A549 (cell line): ENCODE measurements around the gene RAE1. TPM values are rescaled to one million over a fixed set of nuclear protein-coding genes. Genes with fewer than 3 reads are reported as not detected.

Experiments
- ATAC-seq, 2 experiments: fragments of 200-7000 bp in 1 of 2; fragments of >200 bp in 1 of 2; cut with Nextera tagmentation in 1 of 2; cut with Tn5 transposase in 1 of 2; 3 replicates each; pipeline versions ENCODE4 v1.8.0 to v1.9.1; 2018 to 2020; ENCODE audit warnings: mild to moderate bottlenecking in 1 of 2, moderate library complexity in 1 of 2
- CTCF ChIA-PET: fragments of 300-600 bp; sonication (Branson Sonifier 250); formaldehyde crosslinking; extraction: SDS; loops from one replicate; lab custom pipeline; 2021; ENCODE audit warnings: antibody characterized with exemption, inconsistent platforms; lab: Yijun Ruan, JAX
- POLR2A ChIA-PET: fragments of 350-600 bp; formaldehyde crosslinking; extraction: SDS; loops from one replicate; lab custom pipeline; 2021; ENCODE audit warnings: antibody characterized with exemption, inconsistent platforms; lab: Yijun Ruan, JAX
- DNase-seq, 2 experiments: peaks; one replicate each; pipeline versions ENCODE4 v3.0.0 to v3.0.0-alpha.2; 2011 to 2016; ENCODE audit warnings: low read depth in 1 of 2, low spot score in 1 of 2
- FAIRE-seq: peaks from 2 replicates; lab custom pipeline; 2011; peaks lifted over from hg19 to GRCh38; lab: Jason Lieb, UNC
- H3K27ac ChIP-seq, 2 experiments: fragments of >200 bp; sonication (Bioruptor Twin); formaldehyde crosslinking; 3 replicates each; pipeline ENCODE4 v1.5.1; 2016 to 2017
- H3K4me1 ChIP-seq: fragments of >200 bp; sonication (Bioruptor Twin); formaldehyde crosslinking; 3 replicates; pipeline ENCODE4 v1.6.1; 2016
- H3K4me2 ChIP-seq: fragments of >200 bp; sonication (Bioruptor Twin); formaldehyde crosslinking; 3 replicates; pipeline ENCODE4 v1.6.1; 2016
- H3K4me3 ChIP-seq: fragments of >200 bp; sonication (Bioruptor Twin); formaldehyde crosslinking; 3 replicates; pipeline ENCODE4 v1.5.1; 2016
- H3K9me3 ChIP-seq: fragments of >200 bp; sonication (Bioruptor Twin); formaldehyde crosslinking; 3 replicates; pipeline ENCODE4 v1.6.1; 2016
- CBX8 ChIP-seq: fragments of 200-600 bp; sonication (generic); IDR thresholded peaks from 2 replicates; pipeline ENCODE4 v1.6.1; 2016
- CHD2 ChIP-seq: fragments of 150-350 bp; IDR thresholded peaks from 2 replicates; pipeline ENCODE4 v1.6.1; 2014; ENCODE audit warnings: low read length; ENCODE audit not compliant: partially characterized antibody
- FOSB ChIP-seq: fragments of 250-450 bp; sonication (Bioruptor Pico); IDR thresholded peaks from 2 replicates; pipeline ENCODE4 v1.5.0; 2020; ENCODE audit warnings: mild to moderate bottlenecking, moderate library complexity
- GATA3 ChIP-seq: IDR thresholded peaks from 2 replicates; pipeline ENCODE4 v1.6.1; 2012; ENCODE audit warnings: borderline replicate concordance
- JUN ChIP-seq, 2 experiments: fragments of >200 bp; sonication (Bioruptor Twin); formaldehyde crosslinking; IDR thresholded peaks; 2 replicates in 1 of 2; 3 replicates in 1 of 2; pipeline ENCODE4 v1.6.1; 2016 to 2017
- KDM5A ChIP-seq: fragments of 200-600 bp; sonication (generic); IDR thresholded peaks from 2 replicates; pipeline ENCODE4 v1.6.1; 2016; ENCODE audit warnings: antibody characterized with exemption, mild to moderate bottlenecking
- MAFK ChIP-seq: fragments of 450-650 bp; IDR thresholded peaks from 2 replicates; pipeline ENCODE4 v1.6.1; 2014; ENCODE audit not compliant: partially characterized antibody
- MAZ ChIP-seq: fragments of 150-350 bp; IDR thresholded peaks from 2 replicates; pipeline ENCODE4 v1.6.1; 2014; ENCODE audit warnings: antibody characterized with exemption, low read depth, low read length, borderline replicate concordance
- NPAS2 ChIP-seq: fragments of 250-450 bp; sonication (Bioruptor Pico); IDR thresholded peaks from 2 replicates; pipeline ENCODE4 v1.8.0; 2022; ENCODE audit warnings: mild to moderate bottlenecking, moderate library complexity, borderline replicate concordance
- PHF8 ChIP-seq: fragments of 200-600 bp; sonication (generic); IDR thresholded peaks from 2 replicates; pipeline ENCODE4 v1.6.1; 2016; ENCODE audit warnings: low read depth, mild to moderate bottlenecking, antibody characterized with exemption, moderate library complexity, borderline replicate concordance
- TP53 ChIP-seq: fragments of 250-450 bp; sonication (Bioruptor Pico); IDR thresholded peaks from 2 replicates; pipeline ENCODE4 v1.5.0; 2021; ENCODE audit warnings: mild to moderate bottlenecking, moderate library complexity
- ZFP36 ChIP-seq: fragments of 450-650 bp; IDR thresholded peaks from 2 replicates; pipeline ENCODE4 v1.6.1; 2014; ENCODE audit warnings: borderline replicate concordance; ENCODE audit not compliant: partially characterized antibody
- ZNF302 ChIP-seq: fragments of 250-450 bp; sonication (Bioruptor Pico); IDR thresholded peaks from 2 replicates; pipeline ENCODE4 v1.9.0; 2021; ENCODE audit warnings: inconsistent platforms, mild to moderate bottlenecking, moderate library complexity
- whole genome bisulfite sequencing: methylation state at CpG from one replicate; pipeline ENCODE4 v1.1.6; 2017; ENCODE audit errors: missing lambda C conversion rate; 5-methylcytosine and 5-hydroxymethylcytosine counted together
- polyA plus RNA-seq, 4 experiments: library from polyadenylated mRNA; depleted of rRNA in 3 of 4; stranded (reverse); fragments of >200 nt; fragmentation: RNase III in 1 of 4; extraction: RNeasy Plus Mini Kit Qiagen cat#74134 plus additional on column Dnase treatment in 1 of 4; gene quantifications; 2 replicates in 3 of 4; 3 replicates in 1 of 4; pipeline ENCODE4 v1.2.3, GENCODE V29; 2011 to 2017
- TF ChIP-seq, protein P1 (sequence below): IDR thresholded peaks from 2 replicates; pipeline ENCODE4 v1.6.1; 2012
- TF ChIP-seq, protein P2 (sequence below): fragments of >200 bp; sonication (Bioruptor Twin); formaldehyde crosslinking; IDR thresholded peaks from 3 replicates; pipeline ENCODE4 v1.6.1; 2016
- TF ChIP-seq, protein P3 (sequence below): fragments of 450-650 bp; IDR thresholded peaks from 2 replicates; pipeline ENCODE4 v1.6.1; 2014; ENCODE audit warnings: antibody characterized with exemption

RAE1 gene
- polyA plus RNA-seq, 2 of the 4 experiments (the other 2 are of a cell fraction), result 54.7 to 69.6 TPM

DNA sequence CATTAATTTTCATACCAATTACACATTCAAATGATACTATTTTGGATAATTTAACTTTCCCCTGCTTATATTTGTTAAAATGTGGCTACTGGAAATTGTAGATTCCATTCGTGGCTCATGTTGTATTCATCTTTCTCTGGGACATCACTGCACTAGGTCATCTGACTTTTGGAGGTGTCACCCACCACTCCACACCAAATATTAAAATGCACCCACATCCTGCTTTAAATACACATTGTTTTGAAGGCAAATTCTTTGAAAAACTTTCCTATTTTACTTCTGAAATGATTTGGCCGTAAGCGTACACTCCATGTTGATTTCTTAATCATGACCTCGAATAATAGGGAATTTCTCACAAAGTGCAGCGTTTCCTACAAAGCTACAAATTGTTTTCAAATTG, 31.5 kb downstream of the RAE1 start:
- CTCF ChIA-PET, result interaction anchor here (0.6 to 7.6 kb wide), 25 partner anchors 8 to 187 kb away, joined by 3 to 97 read pairs (median 5); partner anchors contain the start of genes RAE1 and RBM38
- Histone ChIP-seq H3K4me2 (no peak overlapping the region), H3K27ac (no peak overlapping the region), H3K4me3 (no peak overlapping the region), H3K4me1 (no peaks in the 10 kb centered on the region), H3K9me3 (no peaks in the 10 kb centered on the region)
- POLR2A ChIA-PET, result no interaction called here
- ATAC-seq, result no peak
- no peak for FAIRE-seq
- WGBS, result 78% methylated on average over 5 of the region's 5 CpGs
- no peak for DNase-seq
- TF ChIP-seq MAFK (no peak), MAZ (no peak), ZFP36 (no peak)
- TF ChIP-seq, protein P1, sequence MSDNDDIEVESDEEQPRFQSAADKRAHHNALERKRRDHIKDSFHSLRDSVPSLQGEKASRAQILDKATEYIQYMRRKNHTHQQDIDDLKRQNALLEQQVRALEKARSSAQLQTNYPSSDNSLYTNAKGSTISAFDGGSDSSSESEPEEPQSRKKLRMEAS, result no peak
- TF ChIP-seq, protein P2, sequence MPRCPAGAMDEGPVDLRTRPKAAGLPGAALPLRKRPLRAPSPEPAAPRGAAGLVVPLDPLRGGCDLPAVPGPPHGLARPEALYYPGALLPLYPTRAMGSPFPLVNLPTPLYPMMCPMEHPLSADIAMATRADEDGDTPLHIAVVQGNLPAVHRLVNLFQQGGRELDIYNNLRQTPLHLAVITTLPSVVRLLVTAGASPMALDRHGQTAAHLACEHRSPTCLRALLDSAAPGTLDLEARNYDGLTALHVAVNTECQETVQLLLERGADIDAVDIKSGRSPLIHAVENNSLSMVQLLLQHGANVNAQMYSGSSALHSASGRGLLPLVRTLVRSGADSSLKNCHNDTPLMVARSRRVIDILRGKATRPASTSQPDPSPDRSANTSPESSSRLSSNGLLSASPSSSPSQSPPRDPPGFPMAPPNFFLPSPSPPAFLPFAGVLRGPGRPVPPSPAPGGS, result no peak

DNA sequence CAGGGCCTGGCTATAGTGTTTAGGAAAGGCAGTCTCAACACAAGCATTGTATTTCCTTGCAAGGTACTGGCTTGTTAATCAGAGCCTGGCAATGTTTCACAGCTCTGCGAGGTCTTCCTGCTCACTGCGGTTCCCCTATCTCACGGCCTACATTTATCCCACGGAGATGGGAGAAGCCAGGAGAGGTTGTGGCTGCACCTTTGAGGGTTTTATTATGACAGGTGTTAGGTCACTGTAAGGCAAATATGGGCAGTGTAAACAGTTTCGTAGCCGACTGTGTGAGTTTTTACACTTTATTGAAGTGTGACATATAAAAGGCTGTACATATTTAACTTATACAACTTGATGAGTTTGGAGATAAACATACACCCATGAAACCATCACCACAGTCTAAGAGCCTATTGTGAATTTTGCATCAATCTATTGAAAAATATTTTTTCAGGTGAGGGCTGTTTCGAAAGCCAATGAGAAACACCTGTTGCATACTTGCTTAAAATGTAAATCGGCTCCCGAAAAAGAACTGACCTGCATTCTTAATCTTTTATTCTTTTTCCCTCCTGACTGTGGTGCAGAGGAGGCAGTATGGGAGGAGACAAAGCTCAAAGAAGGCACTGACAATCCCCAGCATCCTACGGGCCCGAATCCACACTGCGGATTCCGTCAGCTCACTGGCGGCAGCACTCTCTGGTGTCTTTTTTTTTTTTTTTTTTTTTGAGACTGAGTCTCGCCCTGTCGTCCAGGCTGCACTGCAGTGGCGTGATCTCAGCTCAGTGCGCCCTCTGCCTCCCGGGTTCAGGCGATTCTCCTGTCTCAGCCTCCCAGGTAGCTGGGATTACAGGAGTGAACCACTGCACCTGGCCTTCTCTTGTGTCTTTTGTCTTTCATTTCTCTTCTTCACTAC, 32.6 kb downstream of the RAE1 start:
- Histone ChIP-seq H3K9me3 (no peaks in the 10 kb centered on the region), H3K4me2 (no peak overlapping the region), H3K27ac (no peak overlapping the region), H3K4me1 (no peaks in the 10 kb centered on the region)
- WGBS, result 91% methylated on average over 20 of the region's 20 CpGs
- ATAC-seq (no peak), DNase-seq (no peak)
- ChIA-PET POLR2A (no interaction called here), CTCF (interaction anchor here (0.7 to 7.6 kb wide), 5 partner anchors 11 to 110 kb away, joined by 3 to 97 read pairs (median 5); no protein-coding TSS in a partner anchor)
- TF ChIP-seq ZNF302 (CRISPR knock-in tag), result no peak
- TF ChIP-seq, all 56 proteins: peak for 0
- H3K4me3 ChIP-seq, result no peak overlapping the region
- no peak for FAIRE-seq

DNA sequence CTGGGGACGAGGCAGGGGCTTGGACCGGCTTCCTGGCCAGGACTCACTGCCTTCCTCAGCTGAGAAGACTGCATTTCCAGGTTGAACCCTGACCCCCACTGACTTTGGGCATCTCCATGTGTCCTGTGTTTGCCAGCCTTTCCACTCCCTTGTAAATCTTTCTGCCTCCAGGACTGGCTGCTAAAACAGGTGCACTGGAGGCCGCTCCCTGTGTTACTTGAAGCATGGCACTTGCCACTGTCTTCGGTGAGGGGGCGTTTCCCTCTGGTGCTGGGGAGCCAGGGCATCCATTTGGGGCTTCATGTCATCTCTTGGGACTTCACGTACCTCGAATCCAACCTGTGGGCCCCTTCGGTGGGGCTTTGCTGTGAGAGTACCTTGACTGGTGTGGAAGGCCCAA, 33.4 kb downstream of the RAE1 start:
- no peak overlapping the region for H3K27ac ChIP-seq
- ChIA-PET POLR2A (no interaction called here), CTCF (interaction anchor here (0.6 to 7.6 kb wide), 4 partner anchors 10 to 235 kb away, joined by 3 to 97 read pairs (median 21); no protein-coding TSS in a partner anchor)
- 82% methylated on average over 8 of the region's 8 CpGs for WGBS
- TF ChIP-seq JUN (IDR thresholded peaks at IDR 0.05), result no peak
- no peak for TF ChIP-seq TP53 (CRISPR knock-in tag)
- TF ChIP-seq MAZ, result no peak
- no peak for TF ChIP-seq CHD2
- no peak for TF ChIP-seq PHF8
- no peak for TF ChIP-seq NPAS2
- TF ChIP-seq CBX8, result no peak
- TF ChIP-seq, protein P3, sequence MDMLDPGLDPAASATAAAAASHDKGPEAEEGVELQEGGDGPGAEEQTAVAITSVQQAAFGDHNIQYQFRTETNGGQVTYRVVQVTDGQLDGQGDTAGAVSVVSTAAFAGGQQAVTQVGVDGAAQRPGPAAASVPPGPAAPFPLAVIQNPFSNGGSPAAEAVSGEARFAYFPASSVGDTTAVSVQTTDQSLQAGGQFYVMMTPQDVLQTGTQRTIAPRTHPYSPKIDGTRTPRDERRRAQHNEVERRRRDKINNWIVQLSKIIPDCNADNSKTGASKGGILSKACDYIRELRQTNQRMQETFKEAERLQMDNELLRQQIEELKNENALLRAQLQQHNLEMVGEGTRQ, result no peak
- no peak for TF ChIP-seq KDM5A
- no peak for TF ChIP-seq GATA3
- no peak for TF ChIP-seq FOSB (CRISPR knock-in tag)
- FAIRE-seq (no peak), ATAC-seq (no peak), DNase-seq (no peak)
- H3K4me1 ChIP-seq, result no peaks in the 10 kb centered on the region
- H3K9me3 ChIP-seq, result no peaks in the 10 kb centered on the region
- H3K4me2 ChIP-seq, result no peak overlapping the region
- no peak overlapping the region for H3K4me3 ChIP-seq
